GM21576 (cell line): ENCODE measurements around the gene TADA2B.
"Not testable (repeated sequence)": the region's sequence is repeated elsewhere in the genome, so short reads cannot be mapped to it uniquely, and the experiment has no call there.

Source experiments
- ATAC-seq: cut with Tn5 transposase; IDR thresholded peaks from one replicate; pipeline ENCODE4 v1.9.1; 2021; ENCODE audit warnings: mild to moderate bottlenecking, moderate library complexity; ENCODE audit not compliant: unreplicated experiment

Gene TADA2B

DNA sequence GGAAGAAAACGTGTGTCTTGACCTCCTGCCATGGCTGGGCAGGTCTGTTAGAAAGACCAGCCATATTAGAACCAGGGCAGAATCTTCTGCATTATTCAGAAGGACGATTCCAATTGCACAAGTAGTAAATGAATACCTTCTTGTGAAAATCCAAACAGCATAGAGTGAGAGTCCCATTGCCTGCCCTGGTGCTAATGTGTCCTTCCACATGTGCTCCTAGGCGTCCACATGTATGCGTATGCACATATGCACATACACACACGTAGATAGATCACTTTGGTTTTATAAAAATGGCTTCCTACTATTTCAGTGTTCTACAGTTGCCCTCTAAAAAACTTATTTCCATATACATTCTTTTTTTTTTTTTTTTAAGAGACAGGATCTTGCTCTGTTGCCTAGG is 34.9 kb downstream of the TADA2B start:
- no peak for ATAC-seq

GRCh38 chr4:7079483-7079882 is 36.3 kb downstream of the TADA2B start:
- not testable (repeated sequence) for ATAC-seq

- ATAC-seq, result not testable (repeated sequence)
Measured at GRCh38 chr4:7079909-7080308, 36.7 kb downstream of the TADA2B start.

DNA sequence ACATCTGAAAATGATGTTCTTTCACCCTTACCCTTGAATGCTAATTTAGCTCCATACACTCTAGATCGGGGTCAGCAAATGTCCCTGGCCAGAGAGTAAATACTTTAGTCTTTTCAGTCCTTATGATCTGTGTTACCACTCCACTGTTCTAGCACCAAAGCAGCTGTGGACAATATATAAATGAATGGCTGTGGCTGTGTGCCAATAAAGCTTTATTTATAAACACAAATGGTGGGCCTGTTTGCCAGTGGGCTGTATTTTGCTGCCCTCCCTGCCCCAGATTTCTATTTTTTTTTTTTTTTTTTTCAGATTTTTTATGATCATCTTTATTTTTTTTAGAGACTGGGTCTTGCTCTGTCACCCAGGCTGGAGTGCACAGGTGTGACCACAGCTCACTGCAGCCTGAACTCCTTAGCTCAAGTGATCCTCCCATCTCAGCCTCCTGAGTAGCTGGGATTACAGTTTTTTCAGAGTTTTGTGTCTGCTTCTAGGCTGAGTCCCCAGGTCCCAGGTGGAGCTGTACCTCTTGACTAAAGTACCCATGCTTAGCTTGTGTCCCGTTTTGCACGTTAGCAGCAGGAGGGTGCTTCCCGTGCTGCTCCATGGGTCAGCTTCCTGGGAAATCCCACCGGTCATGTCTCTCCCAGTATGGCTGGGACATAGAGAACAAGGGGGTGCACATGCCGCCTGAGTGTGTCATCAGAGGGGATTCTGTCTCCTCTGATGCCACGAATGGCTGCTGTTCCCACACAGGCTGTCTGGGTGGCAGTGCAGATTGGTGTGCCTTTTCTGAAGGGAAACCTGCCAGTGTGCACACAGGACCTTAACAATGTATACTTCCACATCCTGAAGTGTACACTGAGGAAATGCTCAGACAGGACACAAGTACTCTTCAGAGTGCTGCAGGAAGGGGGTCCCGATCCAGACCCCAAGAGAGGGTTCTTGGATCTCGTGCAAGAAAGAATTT is 40.7 kb downstream of the TADA2B start:
- no peak for ATAC-seq

DNA sequence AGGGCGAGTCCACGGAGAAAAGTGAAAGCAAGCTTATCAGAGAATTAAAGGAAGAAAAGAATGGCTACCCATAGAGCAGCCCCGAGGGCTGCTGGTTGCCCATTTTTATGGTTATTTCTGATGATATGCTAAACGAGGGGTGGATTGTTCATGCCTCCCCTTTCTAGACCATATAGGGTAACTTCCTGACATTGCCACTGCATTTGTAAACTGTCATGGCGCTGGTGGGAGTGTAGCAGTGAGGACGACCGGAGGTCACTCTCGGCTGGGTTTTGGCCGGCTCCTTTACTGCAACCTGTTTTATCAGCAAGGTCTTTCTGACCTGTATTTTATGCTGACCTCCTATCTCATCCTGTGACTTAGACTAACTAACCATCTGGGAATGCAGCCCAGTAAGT is 41.4 kb downstream of the TADA2B start:
- ATAC-seq, result not testable (repeated sequence)

DNA sequence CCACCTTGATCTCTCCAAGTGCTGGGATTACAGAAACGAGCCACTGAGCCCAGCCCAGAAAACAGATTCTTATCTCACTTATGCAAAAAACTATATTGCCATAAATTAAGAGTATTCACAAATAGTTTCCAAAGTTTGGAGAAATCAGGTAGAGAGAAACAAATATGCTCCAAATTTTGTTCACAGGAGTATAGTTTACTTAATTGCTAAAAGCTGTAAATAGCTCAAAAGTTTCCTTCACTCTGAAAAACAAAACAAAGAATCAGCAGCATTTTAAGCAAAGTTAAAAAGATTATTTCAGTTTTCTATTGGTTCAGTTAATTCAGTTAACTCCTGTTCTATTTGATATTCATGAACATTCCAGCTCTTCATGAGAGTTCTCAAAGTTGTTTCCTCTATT is 43.2 kb downstream of the TADA2B start:
- ATAC-seq, result no peak

DNA sequence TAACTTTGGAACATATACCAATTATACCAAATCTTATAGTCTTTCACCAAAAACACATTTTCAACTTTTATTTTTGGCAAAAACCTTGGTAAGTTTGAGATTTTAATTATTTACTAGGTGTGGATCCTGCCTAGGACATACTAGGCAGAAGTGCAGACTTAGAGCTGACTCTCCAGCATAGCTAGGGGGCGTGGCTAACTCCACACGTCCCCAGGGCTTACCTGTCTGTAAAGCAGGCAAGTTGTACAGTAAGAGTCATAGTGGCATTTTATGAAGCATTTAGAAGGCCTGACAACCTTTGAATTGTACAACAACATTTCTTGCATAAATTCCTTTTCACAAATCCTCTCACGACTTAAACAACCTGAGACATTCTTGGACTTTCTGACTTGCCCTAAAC is 43.9 kb downstream of the TADA2B start:
- ATAC-seq, result no peak

DNA sequence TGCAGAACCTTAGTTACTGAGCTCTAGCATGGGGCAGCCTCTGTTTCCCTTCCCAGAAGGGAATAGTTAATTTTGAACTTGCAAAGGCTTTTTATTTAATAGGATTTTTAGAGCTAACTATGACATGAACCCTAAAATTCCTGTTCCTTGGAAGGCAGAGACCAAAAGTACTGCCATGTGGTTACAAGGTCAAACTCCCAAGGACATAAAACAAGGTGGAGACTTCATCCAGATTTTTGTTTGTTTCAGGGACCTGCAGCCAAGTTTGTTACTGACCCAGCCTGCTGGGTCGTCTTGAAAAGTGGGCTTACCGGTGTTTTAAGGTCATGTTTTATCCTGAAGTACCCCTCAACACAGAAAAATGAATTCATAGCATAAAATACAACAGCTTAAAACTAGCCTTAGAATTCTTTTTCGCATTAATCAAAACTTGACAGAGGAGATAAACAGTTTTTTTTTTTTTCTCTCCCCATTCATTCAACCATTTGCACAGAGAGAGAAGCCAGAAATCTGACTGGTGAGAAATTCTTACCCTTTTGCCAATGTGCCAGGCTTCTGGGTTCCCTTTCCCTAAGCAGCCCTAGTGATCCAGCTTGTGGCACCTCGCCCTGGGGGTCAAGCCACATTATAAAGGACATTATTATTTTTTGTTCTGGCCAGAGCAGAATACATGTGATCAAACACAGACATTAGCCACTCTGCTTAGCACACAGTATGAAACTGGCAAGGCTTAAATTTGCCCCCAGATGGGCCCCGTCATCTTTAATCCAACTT is 46.2 kb downstream of the TADA2B start:
- no peak for ATAC-seq

DNA sequence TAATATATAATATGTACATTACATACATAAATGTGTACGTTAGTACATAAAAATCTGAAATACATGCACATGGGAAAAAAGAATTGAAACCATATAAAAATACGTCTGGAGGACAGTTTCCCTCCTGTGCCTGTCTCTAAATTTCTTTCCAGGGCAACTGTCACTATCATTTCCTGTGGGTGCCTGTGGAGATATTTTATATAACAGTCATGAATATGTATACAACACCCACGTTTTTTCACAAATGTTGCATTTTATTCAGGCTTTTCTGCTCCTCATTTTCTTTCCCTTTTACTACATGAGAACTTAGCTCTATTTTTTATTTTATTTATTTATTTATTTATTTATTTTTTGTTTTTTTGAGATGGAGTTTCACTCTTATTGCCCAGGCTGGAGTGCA is 48.9 kb downstream of the TADA2B start:
- no peak for ATAC-seq

GRCh38 chr4:7094916-7095315 is 51.7 kb downstream of the TADA2B start:
- ATAC-seq, result no peak

- ATAC-seq, result no peak
Measured at GRCh38 chr4:7095611-7096155, 52.5 kb downstream of the TADA2B start.

DNA sequence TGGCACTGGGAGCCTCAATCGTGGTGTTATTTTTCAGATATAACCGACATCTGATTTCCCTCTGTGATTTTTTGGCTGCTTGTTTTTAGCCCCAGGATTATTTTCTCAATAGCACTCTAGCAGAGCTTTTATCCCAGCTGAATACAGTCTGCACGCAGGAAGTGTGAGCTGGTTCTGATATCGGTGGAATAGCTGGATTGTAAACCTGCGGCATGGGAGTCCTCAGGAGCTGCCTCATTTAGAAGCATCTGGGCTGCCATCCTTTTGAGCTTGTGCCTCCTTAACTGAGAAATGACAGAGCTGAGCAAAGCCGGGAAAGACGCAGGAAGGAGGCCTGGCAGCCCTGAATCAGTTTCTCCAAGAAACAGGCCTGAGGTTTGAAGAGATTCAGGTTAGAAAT is 53.1 kb downstream of the TADA2B start:
- no peak for ATAC-seq

DNA sequence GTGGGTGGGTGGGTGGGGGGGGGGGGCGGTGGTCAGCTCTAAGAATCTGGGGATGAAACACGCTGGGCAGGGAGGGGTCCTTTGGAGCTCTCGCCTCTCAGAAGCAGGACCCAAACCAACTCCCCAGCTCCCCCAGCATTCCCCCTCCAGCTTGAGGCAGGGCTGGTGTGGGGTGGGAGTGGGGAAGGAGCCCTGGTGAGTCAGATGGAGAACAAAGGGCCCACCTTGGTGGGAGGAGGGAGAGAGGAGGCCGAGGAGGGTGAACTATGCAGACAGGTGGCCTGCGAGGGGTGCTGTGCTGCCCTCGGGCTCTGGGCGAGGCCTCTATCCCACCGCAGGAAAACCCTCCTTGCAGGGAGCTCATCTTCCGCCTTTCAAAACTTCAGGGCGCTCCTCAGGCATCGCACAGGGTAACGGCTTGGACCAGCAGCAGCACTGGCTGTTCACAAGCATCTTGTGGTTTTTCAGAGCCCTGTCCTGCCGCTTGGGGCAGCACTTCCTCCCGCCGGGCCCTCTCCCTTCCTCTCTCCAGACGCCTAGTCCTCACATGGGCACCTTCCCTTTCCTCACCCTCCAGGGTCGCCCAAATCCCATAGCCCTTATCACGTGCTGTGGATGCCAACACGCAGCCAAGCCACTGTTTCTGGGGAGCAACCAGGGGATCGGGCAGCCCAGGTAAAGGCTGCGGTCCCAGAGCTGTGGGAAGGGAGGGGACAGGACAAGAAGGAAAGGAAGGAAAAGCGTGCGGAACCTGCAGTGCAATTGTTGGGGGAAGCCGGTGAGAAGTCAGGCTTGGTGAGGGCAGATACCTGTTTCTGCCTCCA is 58.7 kb downstream of the TADA2B start:
- peak; percentile 70 for ATAC-seq

- not testable (repeated sequence) for ATAC-seq
Measured at GRCh38 chr4:7102516-7102909, 59.3 kb downstream of the TADA2B start.

- peak; percentile 81 for ATAC-seq
Measured at GRCh38 chr4:7103031-7103606, 59.9 kb downstream of the TADA2B start.

DNA sequence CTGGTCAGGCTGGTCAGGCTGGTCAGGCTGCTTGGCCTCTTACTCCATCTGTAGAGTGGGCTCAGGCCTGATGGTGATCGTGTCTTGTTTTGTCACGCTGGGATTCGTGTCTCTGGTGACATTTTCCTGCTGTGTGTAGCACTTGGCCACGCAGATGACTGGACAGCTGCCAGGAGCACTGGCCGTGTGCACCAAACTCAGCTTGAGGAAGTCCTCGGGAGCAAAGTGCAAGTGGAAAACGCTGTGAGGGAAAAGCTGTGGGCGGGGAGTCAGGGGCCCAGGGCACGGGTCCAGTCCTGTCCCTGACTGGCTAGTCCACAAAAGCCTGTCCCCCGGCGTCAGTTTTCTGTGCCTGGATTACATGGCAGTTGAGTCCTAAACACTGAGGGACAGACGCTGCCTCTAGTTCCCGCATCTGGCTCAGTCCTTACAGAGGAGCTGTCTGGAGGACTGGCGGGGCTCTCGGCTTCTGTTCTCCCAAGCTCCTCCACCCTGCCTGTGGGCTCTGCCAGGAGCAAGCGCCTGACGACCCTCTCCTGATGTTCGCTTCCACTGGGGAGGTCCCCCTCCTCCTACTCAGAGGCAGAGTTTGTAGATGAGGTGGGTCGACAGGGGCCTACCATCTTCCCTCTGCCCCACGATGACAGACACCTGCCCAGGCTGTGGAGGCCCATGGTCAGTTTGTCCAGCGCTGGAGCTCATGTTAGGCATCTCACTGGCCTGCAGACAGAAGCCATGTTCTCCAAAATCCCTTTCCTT is 60.6 kb downstream of the TADA2B start:
- ATAC-seq, result no peak

DNA sequence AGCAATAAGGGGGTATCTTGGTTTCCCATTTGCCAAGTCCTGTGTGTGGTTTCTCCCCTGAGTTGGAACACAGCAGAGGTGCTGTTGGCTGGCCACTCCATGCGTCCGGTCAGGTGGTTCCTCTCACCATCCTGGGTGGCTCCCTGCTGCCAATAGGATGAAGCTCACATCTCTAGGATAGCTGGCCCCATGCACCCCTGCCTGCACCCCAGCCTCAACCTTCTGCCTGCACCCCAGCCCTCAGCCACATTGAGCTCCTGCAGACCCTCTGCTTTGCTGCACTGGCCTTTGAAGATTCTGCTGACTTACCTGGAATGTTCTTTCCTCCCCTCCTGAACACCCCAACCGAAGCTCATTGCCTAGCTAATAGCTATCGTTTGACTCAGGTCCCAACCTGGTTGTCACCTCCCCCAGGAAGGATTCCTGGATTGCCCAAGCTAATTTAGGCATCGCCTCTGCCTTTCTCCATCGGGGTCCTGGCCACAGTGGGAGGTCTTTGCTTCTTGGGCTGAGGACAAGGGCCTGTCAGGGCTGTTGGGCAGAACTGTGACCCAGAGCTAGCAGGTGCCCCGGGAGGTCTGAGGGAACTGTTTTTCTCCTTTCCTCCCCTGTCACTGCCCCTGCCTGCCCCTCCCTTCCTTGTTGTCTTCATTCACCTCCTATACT is 61.3 kb downstream of the TADA2B start:
- no peak for ATAC-seq

- ATAC-seq, result no peak
Measured at GRCh38 chr4:7105276-7105675, 62.1 kb downstream of the TADA2B start.
